ENCODE measurements around the gene CREBBP.

GRCh38 chr16:3739636-3740035, 140.9 kb downstream of the CREBBP start:
- no peak for TF ChIP-seq SUZ12 (IDR thresholded peaks at IDR 0.05)
- TF ChIP-seq L3MBTL2 (conservative IDR thresholded peaks at IDR 0.05) = no peak
- TF ChIP-seq FOXA1 (IDR thresholded peaks at IDR 0.05) = no peak
- no peak for TF ChIP-seq SP1 (IDR thresholded peaks at IDR 0.05)
- TF ChIP-seq LEF1 (IDR thresholded peaks at IDR 0.05; ENCODE audit: borderline replicate concordance) = no peak
- TF ChIP-seq TARDBP (IDR thresholded peaks at IDR 0.05) = no peak
- TF ChIP-seq BHLHE40 (IDR thresholded peaks at IDR 0.05; ENCODE audit: borderline replicate concordance) = no peak
